SK-N-MC (cell line): ENCODE results near the gene STX16.

Experiments
- EZH2 ChIP-seq: fragments of 200-600 bp; sonication (generic); IDR thresholded peaks from one replicate; pipeline ENCODE4 v1.6.1; 2017; ENCODE audit warnings: antibody characterized with exemption
- FOXP2 ChIP-seq: optimal IDR thresholded peaks from 2 replicates; pipeline ENCODE3; 2011; ENCODE audit warnings: mild to moderate bottlenecking, moderate library complexity; ENCODE audit not compliant: insufficient read depth; ENCODE audit errors: extremely low read length, control extremely low read depth
- POLR2AphosphoS5 ChIP-seq: IDR thresholded peaks from 2 replicates; pipeline ENCODE4 v1.6.1; 2012; ENCODE audit warnings: mild to moderate bottlenecking, low read depth, low read length, borderline replicate concordance

- TF ChIP-seq POLR2AphosphoS5: no peak
- TF ChIP-seq EZH2: no peak
- no peak for TF ChIP-seq FOXP2
Measured at GRCh38 chr20:58619077-58619863, 31.8 kb upstream of the STX16 start.
